T-helper 17 cell (primary cell): ENCODE data around the gene ZNF469. TPM values are rescaled to one million over a fixed set of nuclear protein-coding genes. Genes with fewer than 3 reads are reported as not detected.

ENCODE experiments used
- ATAC-seq: fragments of 150-1000 bp; cut with Tn5 transposase; 2 replicates; pipeline ENCODE4 v1.10.0; 2021; ENCODE audit warnings: mild to moderate bottlenecking, moderate library complexity
- DNase-seq, 3 donors: peaks; one replicate each; pipeline versions ENCODE4 v3.0.0 to v3.0.0-alpha.2; 2020 to 2021
- H3K9me3 ChIP-seq: one replicate; pipeline ENCODE4 v1.7.0; 2013; ENCODE audit warnings: low read length, mild to moderate bottlenecking; ENCODE audit not compliant: control insufficient read depth, poor library complexity, severe bottlenecking
- H3K27ac Mint-ChIP-seq: one replicate; pipeline ENCODE4 v1.8.0; 2022; ENCODE audit warnings: mild to moderate bottlenecking, moderate library complexity, mixed read lengths
- H3K27me3 Mint-ChIP-seq: one replicate; pipeline ENCODE4 v1.8.0; 2022; ENCODE audit warnings: mixed read lengths
- H3K36me3 Mint-ChIP-seq: one replicate; pipeline ENCODE4 v1.8.0; 2022; ENCODE audit warnings: low read depth, mixed read lengths
- H3K4me1 Mint-ChIP-seq: one replicate; pipeline ENCODE4 v1.8.0; 2022; ENCODE audit warnings: mild to moderate bottlenecking, mixed read lengths
- H3K4me3 Mint-ChIP-seq: one replicate; pipeline ENCODE4 v1.8.0; 2022; ENCODE audit warnings: mild to moderate bottlenecking, moderate library complexity, mixed read lengths
- total RNA-seq, 4 donors: library from RNA in 2 of 4; stranded (reverse) in 2 of 4; gene quantifications; one replicate each; pipeline ENCODE4 v1.2.3 and lab custom pipeline; 2022 to 2026

The ZNF469 gene
- total RNA-seq, 2 donors from 2014 or later: 0.32 to 0.55 TPM

DNA sequence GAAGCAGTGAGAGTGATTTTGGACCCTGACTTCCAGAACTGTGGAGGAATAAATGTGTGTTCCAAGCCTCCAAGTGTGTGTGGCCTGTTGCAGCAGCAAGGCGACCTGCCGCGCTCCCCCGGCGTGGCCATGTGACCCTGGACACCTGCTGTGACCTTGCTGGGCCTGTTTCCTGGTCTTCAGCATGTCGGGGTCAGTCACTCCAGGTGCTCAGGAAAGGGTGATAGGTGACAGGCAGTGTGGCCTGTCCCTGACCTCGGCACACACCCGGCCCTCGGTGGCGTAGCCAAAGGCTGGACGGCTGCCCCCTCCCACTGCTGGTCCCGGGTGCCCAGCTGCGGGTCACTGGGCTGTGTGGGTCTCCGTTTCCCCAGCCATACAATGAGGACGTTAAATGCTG is 31.8 kb upstream of the ZNF469 start:
- H3K9me3 ChIP-seq: no peaks in the 10 kb centered on the region
- ATAC-seq: no peak
- Mint-ChIP-seq H3K36me3 (no peaks in the 10 kb centered on the region), H3K27me3 (no peaks in the 10 kb centered on the region), H3K27ac (no peak overlapping the region), H3K4me3 (no peak overlapping the region), H3K4me1 (peaks cover 7% of the 10 kb centered on the region)
- DNase-seq: no peak

GRCh38 chr16:88351491-88352101 is 31.2 kb upstream of the ZNF469 start:
- ATAC-seq: no peak
- H3K27me3 Mint-ChIP-seq: no peaks in the 10 kb centered on the region
- no peaks in the 10 kb centered on the region for H3K36me3 Mint-ChIP-seq
- no peak for DNase-seq
- no peak overlapping the region for H3K4me3 Mint-ChIP-seq
- H3K4me1 Mint-ChIP-seq: peaks cover 7% of the 10 kb centered on the region
- no peak overlapping the region for H3K27ac Mint-ChIP-seq
- no peaks in the 10 kb centered on the region for H3K9me3 ChIP-seq

DNA sequence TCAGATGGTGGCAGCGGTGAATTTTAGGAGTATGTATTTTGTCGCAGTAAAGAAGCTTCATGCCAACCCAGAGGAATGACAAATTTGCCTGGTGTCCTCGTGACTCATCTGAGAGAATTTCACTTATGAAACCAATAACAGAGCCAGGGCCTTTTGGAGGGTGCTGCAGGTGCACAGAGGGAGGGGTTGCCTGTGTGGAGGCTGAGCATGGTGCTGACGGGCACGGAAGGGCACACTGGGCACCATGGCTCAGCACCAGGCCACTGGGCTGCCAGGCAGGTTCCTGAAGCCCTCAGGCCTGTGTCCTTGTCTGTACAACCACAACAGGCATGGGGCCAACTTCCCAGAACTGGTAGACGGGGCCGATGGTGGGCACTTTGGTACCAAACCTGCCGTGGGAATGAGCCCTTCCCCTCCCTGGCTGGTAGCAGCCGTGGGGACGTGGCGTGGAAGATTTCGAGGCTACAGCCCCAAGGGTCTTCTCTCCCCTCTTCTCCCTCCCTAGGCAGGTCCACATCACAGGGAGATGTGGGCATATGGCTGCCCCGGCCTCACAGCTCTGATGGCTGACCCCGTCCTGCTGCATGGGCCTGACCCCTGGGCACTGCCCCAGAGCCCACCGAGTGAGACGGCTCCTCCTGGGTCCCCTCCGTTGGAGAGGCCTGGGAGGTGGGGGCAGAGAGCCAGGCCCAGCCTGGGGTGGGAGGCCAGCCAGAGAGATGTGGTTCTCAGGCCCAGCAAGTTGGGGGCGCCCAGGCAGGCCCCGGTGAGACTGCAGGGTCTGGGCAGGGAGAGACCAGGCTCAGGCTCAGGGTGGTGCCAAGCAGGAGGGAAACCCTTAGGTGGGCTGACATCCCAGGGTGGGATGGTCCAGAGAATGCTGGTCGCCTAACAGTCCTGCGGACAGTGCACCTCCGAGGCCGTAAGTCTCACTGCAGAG is 30.2 kb upstream of the ZNF469 start:
- Mint-ChIP-seq H3K27me3 (peaks cover 5% of the 10 kb centered on the region), H3K4me1 (peaks cover 7% of the 10 kb centered on the region), H3K4me3 (no peak overlapping the region), H3K27ac (no peak overlapping the region), H3K36me3 (no peaks in the 10 kb centered on the region)
- no peak for DNase-seq
- ATAC-seq: no peak
- no peaks in the 10 kb centered on the region for H3K9me3 ChIP-seq

- ATAC-seq (no peak), DNase-seq (no peak)
- no peaks in the 10 kb centered on the region for H3K9me3 ChIP-seq
- peaks cover 10% of the 10 kb centered on the region for H3K27me3 Mint-ChIP-seq
- peaks cover 5% of the 10 kb centered on the region for H3K4me1 Mint-ChIP-seq
- H3K4me3 Mint-ChIP-seq: no peak overlapping the region
- no peak overlapping the region for H3K27ac Mint-ChIP-seq
- no peaks in the 10 kb centered on the region for H3K36me3 Mint-ChIP-seq
These were observed 29.5 kb upstream of the ZNF469 start for GRCh38 chr16:88353232-88353631.

- no peaks in the 10 kb centered on the region for H3K9me3 ChIP-seq
- Mint-ChIP-seq H3K4me1 (peaks cover 4% of the 10 kb centered on the region), H3K27me3 (peaks cover 10% of the 10 kb centered on the region), H3K4me3 (no peak overlapping the region), H3K27ac (no peak overlapping the region), H3K36me3 (no peaks in the 10 kb centered on the region)
- no peak for DNase-seq
- ATAC-seq: no peak
These were observed 29.1 kb upstream of the ZNF469 start for GRCh38 chr16:88353691-88354090.

GRCh38 chr16:88354229-88355092 is 28.3 kb upstream of the ZNF469 start:
- no peaks in the 10 kb centered on the region for H3K36me3 Mint-ChIP-seq
- H3K27ac Mint-ChIP-seq: no peak overlapping the region
- no peaks in the 10 kb centered on the region for H3K4me1 Mint-ChIP-seq
- H3K4me3 Mint-ChIP-seq: no peak overlapping the region
- DNase-seq: no peak
- ATAC-seq: no peak
- peaks cover 15% of the 10 kb centered on the region for H3K27me3 Mint-ChIP-seq
- no peaks in the 10 kb centered on the region for H3K9me3 ChIP-seq

DNA sequence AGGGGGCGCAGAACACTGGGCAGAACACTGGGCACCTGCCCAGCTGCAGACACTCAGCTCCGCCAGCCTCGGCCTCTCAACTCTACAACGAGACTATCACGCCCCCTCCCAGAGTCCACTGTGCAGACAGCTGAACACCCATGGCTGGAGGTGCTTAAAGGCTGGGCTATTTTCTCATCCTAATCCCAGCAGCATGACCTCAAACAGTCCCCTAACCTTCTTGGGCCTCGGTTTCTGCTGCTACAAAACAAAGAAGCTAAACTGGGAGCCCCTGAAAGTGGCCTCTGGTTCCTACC is 27.7 kb upstream of the ZNF469 start:
- DNase-seq (no peak), ATAC-seq (no peak)
- H3K27me3 Mint-ChIP-seq: peaks cover 18% of the 10 kb centered on the region
- no peaks in the 10 kb centered on the region for H3K9me3 ChIP-seq
- no peaks in the 10 kb centered on the region for H3K4me1 Mint-ChIP-seq
- no peaks in the 10 kb centered on the region for H3K36me3 Mint-ChIP-seq
- H3K27ac Mint-ChIP-seq: no peak overlapping the region
- H3K4me3 Mint-ChIP-seq: no peak overlapping the region

GRCh38 chr16:88355389-88356123 is 27.2 kb upstream of the ZNF469 start:
- no peak for DNase-seq
- H3K27me3 Mint-ChIP-seq: peaks cover 18% of the 10 kb centered on the region
- no peaks in the 10 kb centered on the region for H3K9me3 ChIP-seq
- H3K36me3 Mint-ChIP-seq: no peaks in the 10 kb centered on the region
- H3K4me3 Mint-ChIP-seq: no peak overlapping the region
- ATAC-seq: no peak
- H3K27ac Mint-ChIP-seq: no peak overlapping the region
- H3K4me1 Mint-ChIP-seq: no peaks in the 10 kb centered on the region

GRCh38 chr16:88356124-88356726 is 26.5 kb upstream of the ZNF469 start:
- Mint-ChIP-seq H3K27me3 (peaks cover 18% of the 10 kb centered on the region), H3K27ac (no peak overlapping the region), H3K4me3 (no peak overlapping the region), H3K4me1 (no peaks in the 10 kb centered on the region), H3K36me3 (no peaks in the 10 kb centered on the region)
- no peak for DNase-seq
- ATAC-seq: no peak
- no peaks in the 10 kb centered on the region for H3K9me3 ChIP-seq

GRCh38 chr16:88356727-88357199 is 26.0 kb upstream of the ZNF469 start:
- H3K9me3 ChIP-seq: no peaks in the 10 kb centered on the region
- Mint-ChIP-seq H3K36me3 (no peaks in the 10 kb centered on the region), H3K27ac (no peak overlapping the region), H3K4me1 (no peaks in the 10 kb centered on the region), H3K4me3 (no peak overlapping the region), H3K27me3 (peaks cover 18% of the 10 kb centered on the region)
- DNase-seq (no peak), ATAC-seq (no peak)

GRCh38 chr16:88357317-88358022 is 25.3 kb upstream of the ZNF469 start:
- no peak for ATAC-seq

DNA sequence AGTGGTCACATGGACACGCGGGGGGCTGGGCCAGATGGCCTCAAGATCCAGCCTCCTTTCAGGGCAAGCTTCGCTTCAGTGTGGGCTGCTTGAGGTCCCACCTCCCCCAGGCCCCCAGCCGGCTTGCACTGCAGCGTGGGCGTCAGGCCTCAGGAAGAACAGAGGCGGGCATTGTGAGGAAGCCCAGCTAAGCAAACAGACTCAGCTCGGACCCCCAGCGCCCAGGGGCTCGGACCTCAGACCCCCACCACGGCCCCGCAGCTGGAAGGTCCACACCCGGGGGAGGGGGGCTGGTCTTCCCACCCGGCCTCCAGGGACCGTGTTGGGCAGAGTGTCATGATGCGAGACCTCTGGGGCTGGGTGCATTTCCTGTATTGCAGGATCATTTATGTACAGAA is 24.7 kb upstream of the ZNF469 start:
- no peak overlapping the region for H3K27ac Mint-ChIP-seq
- no peaks in the 10 kb centered on the region for H3K4me1 Mint-ChIP-seq
- H3K9me3 ChIP-seq: no peaks in the 10 kb centered on the region
- H3K4me3 Mint-ChIP-seq: no peak overlapping the region
- peaks cover 18% of the 10 kb centered on the region for H3K27me3 Mint-ChIP-seq
- DNase-seq: no peak
- H3K36me3 Mint-ChIP-seq: no peaks in the 10 kb centered on the region
- ATAC-seq: no peak

More at GRCh38 chr16:88357317-88358022, 25.3 kb upstream of the ZNF469 start:
- no peak overlapping the region for H3K4me3 Mint-ChIP-seq
- peaks cover 18% of the 10 kb centered on the region for H3K27me3 Mint-ChIP-seq
- H3K4me1 Mint-ChIP-seq: no peaks in the 10 kb centered on the region
- DNase-seq: no peak
- no peak overlapping the region for H3K27ac Mint-ChIP-seq
- no peaks in the 10 kb centered on the region for H3K9me3 ChIP-seq
- H3K36me3 Mint-ChIP-seq: no peaks in the 10 kb centered on the region
